ENCODE data around the gene TOP2A. TPM values are rescaled to one million over a fixed set of nuclear protein-coding genes. Genes with fewer than 3 reads are reported as not detected.

The TOP2A gene
- total RNA-seq, 4 donors from 2014 or later: 0.26 to 1.6 (median 1.0) TPM

- Histone ChIP-seq H3K4me3 (peak overlapping the region; percentile 70 to 81 (median 76)), H3K27me3 (no peaks in the 10 kb centered on the region), H3K36me3 (no peaks in the 10 kb centered on the region), H3K27ac (peak overlapping the region; percentile 95 to 100 (median 98)), H3K4me1 (peaks cover 75 to 86% of the 10 kb centered on the region in 2 donors), H3K9me3 (no peaks in the 10 kb centered on the region)
- ATAC-seq: peak; percentile 77
- peak; percentile 91 to 97 for DNase-seq
- intact Hi-C loops (cut with DNase I; ENCODE audit: low total_unique reads): loop anchor here (1.0 to 10.0 kb wide), 3 partner anchors 20 to 1146 kb away; partner anchors contain the start of genes CACNB1 and MSL1
- in situ Hi-C loops (cut with MboI; ENCODE audit: low sequenced_read_pairs in 4 of 4): no loop called here
- TF ChIP-seq, protein P1, sequence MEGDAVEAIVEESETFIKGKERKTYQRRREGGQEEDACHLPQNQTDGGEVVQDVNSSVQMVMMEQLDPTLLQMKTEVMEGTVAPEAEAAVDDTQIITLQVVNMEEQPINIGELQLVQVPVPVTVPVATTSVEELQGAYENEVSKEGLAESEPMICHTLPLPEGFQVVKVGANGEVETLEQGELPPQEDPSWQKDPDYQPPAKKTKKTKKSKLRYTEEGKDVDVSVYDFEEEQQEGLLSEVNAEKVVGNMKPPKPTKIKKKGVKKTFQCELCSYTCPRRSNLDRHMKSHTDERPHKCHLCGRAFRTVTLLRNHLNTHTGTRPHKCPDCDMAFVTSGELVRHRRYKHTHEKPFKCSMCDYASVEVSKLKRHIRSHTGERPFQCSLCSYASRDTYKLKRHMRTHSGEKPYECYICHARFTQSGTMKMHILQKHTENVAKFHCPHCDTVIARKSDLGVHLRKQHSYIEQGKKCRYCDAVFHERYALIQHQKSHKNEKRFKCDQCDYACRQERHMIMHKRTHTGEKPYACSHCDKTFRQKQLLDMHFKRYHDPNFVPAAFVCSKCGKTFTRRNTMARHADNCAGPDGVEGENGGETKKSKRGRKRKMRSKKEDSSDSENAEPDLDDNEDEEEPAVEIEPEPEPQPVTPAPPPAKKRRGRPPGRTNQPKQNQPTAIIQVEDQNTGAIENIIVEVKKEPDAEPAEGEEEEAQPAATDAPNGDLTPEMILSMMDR (IDR thresholded peaks at IDR 0.05 in 4 of 5, conservative IDR thresholded peaks at IDR 0.05 in 1 of 5): no peak
- TF ChIP-seq POLR2A (IDR thresholded peaks at IDR 0.05): peak; percentile 86 to 91
Measured at GRCh38 chr17:40340880-40341807, 76.6 kb downstream of the TOP2A start.

GRCh38 chr17:40340327-40340726 is 77.4 kb downstream of the TOP2A start:
- DNase-seq (no peak), ATAC-seq (no peak)
- Histone ChIP-seq H3K4me3 (peak overlapping the region in 2 of 4 donors; percentile 70 to 76), H3K27me3 (no peaks in the 10 kb centered on the region), H3K36me3 (no peaks in the 10 kb centered on the region), H3K9me3 (no peaks in the 10 kb centered on the region), H3K27ac (peak overlapping the region; percentile 95 to 100 (median 98)), H3K4me1 (peaks cover 75 to 86% of the 10 kb centered on the region in 2 donors)
- in situ Hi-C loops (cut with MboI; ENCODE audit: low sequenced_read_pairs in 4 of 4): no loop called here
- TF ChIP-seq, protein P1 (IDR thresholded peaks at IDR 0.05 in 4 of 5, conservative IDR thresholded peaks at IDR 0.05 in 1 of 5): no peak
- no peak for TF ChIP-seq POLR2A (IDR thresholded peaks at IDR 0.05)
- intact Hi-C loops (cut with DNase I; ENCODE audit: low total_unique reads): loop anchor here (5.0 to 10.0 kb wide), 2 partner anchors 218 to 1146 kb away; partner anchors contain the start of genes CACNB1 and MSL1

- Histone ChIP-seq H3K36me3 (no peaks in the 10 kb centered on the region), H3K4me3 (no peak overlapping the region), H3K27me3 (no peaks in the 10 kb centered on the region), H3K4me1 (peaks cover 75 to 84% of the 10 kb centered on the region in 2 donors), H3K27ac (peak overlapping the region; percentile 95 to 100 (median 98)), H3K9me3 (no peaks in the 10 kb centered on the region)
- TF ChIP-seq, protein P1 (IDR thresholded peaks at IDR 0.05 in 4 of 5, conservative IDR thresholded peaks at IDR 0.05 in 1 of 5): no peak
- TF ChIP-seq POLR2A (IDR thresholded peaks at IDR 0.05): peak in 1 of 2 donors; percentile 14
- DNase-seq (peak in 1 of 2 donors; percentile 80), ATAC-seq (peak in 1 of 2 donors; percentile 31)
- intact Hi-C loops (cut with DNase I; ENCODE audit: low total_unique reads): no loop called here
- in situ Hi-C loops (cut with MboI; ENCODE audit: low sequenced_read_pairs in 4 of 4): no loop called here
Measured at GRCh38 chr17:40338941-40339649, 78.6 kb downstream of the TOP2A start.

Other genes with a start within 250 kb of the TOP2A start
- gene RAPGEFL1, start 240.4 kb downstream of the TOP2A start, total RNA-seq: 1 to 10 TPM; 1.8 to 5.8 (median 5.2) TPM
- gene WIPF2, start 198.6 kb downstream of the TOP2A start, total RNA-seq: 1 to 10 TPM; 4.6 to 6.2 (median 5.4) TPM
- gene CDC6, start 130.0 kb downstream of the TOP2A start, total RNA-seq: under 1 TPM in 3 of 4 donors, not detected in 1; 0.27 to 0.75 (median 0.66) TPM
- 10 to 100 TPM; 20.3 to 67.0 (median 48.4) TPM for gene RARA, start 108.7 kb downstream of the TOP2A start, total RNA-seq
- 1 to 10 TPM in 1 of 4 donors, under 1 TPM in 1, not detected in 2; 0.98 to 1.2 TPM for gene GJD3, start 53.2 kb downstream of the TOP2A start, total RNA-seq
- 10 to 100 TPM; 14.5 to 56.8 (median 36.5) TPM for gene IGFBP4, start 25.6 kb upstream of the TOP2A start, total RNA-seq
- gene TNS4, start 83.7 kb upstream of the TOP2A start, total RNA-seq: under 1 TPM in 1 of 4 donors, not detected in 3; 0.18 TPM
- gene CCR7, start 147.6 kb upstream of the TOP2A start, total RNA-seq: under 1 TPM in 1 of 4 donors, not detected in 3; 0.11 TPM
- 10 to 100 TPM; 48.0 to 74.7 (median 64.5) TPM for gene SMARCE1, start 229.9 kb upstream of the TOP2A start, total RNA-seq
- gene KRT222, start 247.3 kb upstream of the TOP2A start, total RNA-seq: not detected